Fibroblast of lung (primary cell): ENCODE data around the gene ENTHD1. TPM values are rescaled to one million over a fixed set of nuclear protein-coding genes. Genes with fewer than 3 reads are reported as not detected.
"Not testable (repeated sequence)": the region's sequence is repeated elsewhere in the genome, so short reads cannot be mapped to it uniquely, and the experiment has no call there.

Experiments used
- DNase-seq, 2 donors: peaks; one replicate each; pipeline versions ENCODE4 v3.0.0 to v3.0.0-alpha.2; 2010; ENCODE audit warnings: low read depth in 2 of 2
- H2AFZ ChIP-seq: 2 replicates; pipeline ENCODE4 v1.5.1; 2012; ENCODE audit warnings: low read length, control low read depth, inconsistent platforms
- H3K27ac ChIP-seq: 2 replicates; pipeline ENCODE4 v1.5.1; 2011; ENCODE audit warnings: low read length, control low read depth; ENCODE audit not compliant: insufficient read depth
- H3K27me3 ChIP-seq: 2 replicates; pipeline ENCODE4 v1.5.1; 2011; ENCODE audit warnings: mild to moderate bottlenecking, low read length; ENCODE audit not compliant: control insufficient read depth, insufficient read depth
- H3K36me3 ChIP-seq: 2 replicates; pipeline ENCODE4 v1.5.1; 2011; ENCODE audit warnings: low read length; ENCODE audit not compliant: control insufficient read depth, insufficient read depth
- H3K4me1 ChIP-seq: 2 replicates; pipeline ENCODE4 v1.5.1; 2011; ENCODE audit warnings: low read length; ENCODE audit not compliant: control insufficient read depth, insufficient read depth; ENCODE audit errors: extremely low read depth
- H3K4me2 ChIP-seq: 2 replicates; pipeline ENCODE4 v1.5.1; 2011; ENCODE audit warnings: low read length, control low read depth; ENCODE audit not compliant: insufficient read depth; ENCODE audit errors: extremely low read depth
- H3K4me3 ChIP-seq, 4 experiments: fragments of 200-600 bp in 1 of 4; sonication (generic) in 1 of 4; replicated peaks in 1 of 4; 2 replicates each; pipeline ENCODE4 v1.5.1; 2011 to 2016; ENCODE audit warnings: low read length in 4 of 4, low read depth in 3 of 4, mild to moderate bottlenecking in 3 of 4, control low read depth in 2 of 4, inconsistent platforms in 1 of 4, mixed read lengths in 1 of 4; ENCODE audit not compliant: insufficient read depth in 1 of 4; ENCODE audit errors: control extremely low read depth in 1 of 4
- H3K79me2 ChIP-seq: 2 replicates; pipeline ENCODE4 v1.5.1; 2012; ENCODE audit warnings: mild to moderate bottlenecking, low read length, inconsistent platforms; ENCODE audit not compliant: control insufficient read depth, insufficient read depth
- H3K9ac ChIP-seq: 2 replicates; pipeline ENCODE4 v1.5.1; 2011; ENCODE audit warnings: mild to moderate bottlenecking, low read length, control low read depth; ENCODE audit not compliant: insufficient read depth
- H3K9me3 ChIP-seq: 2 replicates; pipeline ENCODE4 v1.5.1; 2012; ENCODE audit warnings: low read depth, low read length; ENCODE audit not compliant: control insufficient read depth, insufficient read depth
- H4K20me1 ChIP-seq: 2 replicates; pipeline ENCODE4 v1.5.1; 2011; ENCODE audit warnings: low read length; ENCODE audit not compliant: control insufficient read depth, insufficient read depth; ENCODE audit errors: extremely low read depth
- CTCF ChIP-seq, 2 donors: IDR thresholded peaks in 1 of 2; conservative IDR thresholded peaks in 1 of 2; 1 replicate in 1 of 2; 2 replicates in 1 of 2; pipeline ENCODE4 v1.5.1; 2011 to 2012; ENCODE audit warnings: low read length in 2 of 2, control low read depth in 1 of 2, inconsistent platforms in 1 of 2, low read depth in 1 of 2, mild to moderate bottlenecking in 1 of 2
- EZH2 ChIP-seq: IDR thresholded peaks from 2 replicates; pipeline ENCODE4 v1.5.1; 2012; ENCODE audit warnings: low read length, control low read depth, mild to moderate bottlenecking; ENCODE audit errors: missing control alignments
- polyA plus RNA-seq, 2 donors: library from polyadenylated mRNA; depleted of rRNA in 1 of 2; stranded (reverse) in 1 of 2; unstranded in 1 of 2; fragments of >200 nt; gene quantifications; 2 replicates each; pipeline ENCODE4 v1.2.1, GENCODE V29; 2011 to 2012; ENCODE audit warnings: missing spikeins in 1 of 2
- total RNA-seq: library from RNA; depleted of rRNA; stranded (reverse); fragments of >200 nt; gene quantifications from 2 replicates; pipeline ENCODE4 v1.2.1, GENCODE V29; 2014

Gene ENTHD1
- total and polyA plus RNA-seq, 2 donors (not counting 1 experiment from before 2014, with no cell fraction given), result not detected

- no peak for TF ChIP-seq CTCF (conservative IDR thresholded peaks at IDR 0.05 in 1 of 2, IDR thresholded peaks at IDR 0.05 in 1 of 2; ENCODE audit: low read depth in 1 of 2, low read length in 2 of 2)
- TF ChIP-seq EZH2, result no peak
- no peaks in the 10 kb centered on the region for H4K20me1 ChIP-seq
- no peak for DNase-seq
Observed at GRCh38 chr22:39852799-39853198, 40.8 kb downstream of the ENTHD1 start.

GRCh38 chr22:39851606-39852315 is 41.8 kb downstream of the ENTHD1 start:
- Histone ChIP-seq H3K9me3 (no peaks in the 10 kb centered on the region), H3K27me3 (no peaks in the 10 kb centered on the region), H3K4me3 (no peak overlapping the region), H4K20me1 (no peaks in the 10 kb centered on the region), H3K4me2 (no peak overlapping the region), H3K4me1 (no peaks in the 10 kb centered on the region), H3K79me2 (no peaks in the 10 kb centered on the region), H3K9ac (no peak overlapping the region), H2AFZ (no peak overlapping the region), H3K36me3 (no peaks in the 10 kb centered on the region), H3K27ac (no peak overlapping the region)
- DNase-seq, result no peak
- no peak for TF ChIP-seq EZH2
- TF ChIP-seq CTCF (conservative IDR thresholded peaks at IDR 0.05 in 1 of 2, IDR thresholded peaks at IDR 0.05 in 1 of 2; ENCODE audit: low read depth in 1 of 2, low read length in 2 of 2), result no peak

More at GRCh38 chr22:39852799-39853198, 40.8 kb downstream of the ENTHD1 start:
- Histone ChIP-seq H3K4me3 (no peak overlapping the region), H3K79me2 (no peaks in the 10 kb centered on the region), H3K4me2 (no peak overlapping the region), H3K27ac (no peak overlapping the region), H3K27me3 (no peaks in the 10 kb centered on the region), H3K4me1 (no peaks in the 10 kb centered on the region), H3K9me3 (no peaks in the 10 kb centered on the region), H2AFZ (no peak overlapping the region), H3K9ac (no peak overlapping the region), H3K36me3 (no peaks in the 10 kb centered on the region)

GRCh38 chr22:39847477-39847876 is 46.1 kb downstream of the ENTHD1 start:
- TF ChIP-seq EZH2, result no peak
- no peak for TF ChIP-seq CTCF (conservative IDR thresholded peaks at IDR 0.05 in 1 of 2, IDR thresholded peaks at IDR 0.05 in 1 of 2; ENCODE audit: low read depth in 1 of 2, low read length in 2 of 2)
- H4K20me1 ChIP-seq, result no peaks in the 10 kb centered on the region
- H3K79me2 ChIP-seq, result no peaks in the 10 kb centered on the region
- no peaks in the 10 kb centered on the region for H3K36me3 ChIP-seq
- DNase-seq, result no peak
- H3K4me1 ChIP-seq, result no peaks in the 10 kb centered on the region
- H3K27me3 ChIP-seq, result no peaks in the 10 kb centered on the region
- no peaks in the 10 kb centered on the region for H3K9me3 ChIP-seq
- H3K4me2 ChIP-seq, result no peak overlapping the region
- H3K9ac ChIP-seq, result no peak overlapping the region
- no peak overlapping the region for H2AFZ ChIP-seq
- H3K27ac ChIP-seq, result no peak overlapping the region
- H3K4me3 ChIP-seq, result no peak overlapping the region

- not testable (repeated sequence) for DNase-seq, H3K27me3 ChIP-seq, H3K4me3 ChIP-seq, H4K20me1 ChIP-seq, H3K27ac ChIP-seq, H3K36me3 ChIP-seq, H2AFZ ChIP-seq, H3K4me1 ChIP-seq, H3K9me3 ChIP-seq, H3K4me2 ChIP-seq, H3K79me2 ChIP-seq, H3K9ac ChIP-seq
Observed at GRCh38 chr22:39846539-39846938, 47.0 kb downstream of the ENTHD1 start.
